ENCODE measurements around the gene CD164L2.
"Not testable (repeated sequence)": the region's sequence is repeated elsewhere in the genome, so short reads cannot be mapped to it uniquely, and the experiment has no call there.

GRCh38 chr1:27405598-27406361, 22.6 kb upstream of the CD164L2 start:
- TF ChIP-seq, protein P1, sequence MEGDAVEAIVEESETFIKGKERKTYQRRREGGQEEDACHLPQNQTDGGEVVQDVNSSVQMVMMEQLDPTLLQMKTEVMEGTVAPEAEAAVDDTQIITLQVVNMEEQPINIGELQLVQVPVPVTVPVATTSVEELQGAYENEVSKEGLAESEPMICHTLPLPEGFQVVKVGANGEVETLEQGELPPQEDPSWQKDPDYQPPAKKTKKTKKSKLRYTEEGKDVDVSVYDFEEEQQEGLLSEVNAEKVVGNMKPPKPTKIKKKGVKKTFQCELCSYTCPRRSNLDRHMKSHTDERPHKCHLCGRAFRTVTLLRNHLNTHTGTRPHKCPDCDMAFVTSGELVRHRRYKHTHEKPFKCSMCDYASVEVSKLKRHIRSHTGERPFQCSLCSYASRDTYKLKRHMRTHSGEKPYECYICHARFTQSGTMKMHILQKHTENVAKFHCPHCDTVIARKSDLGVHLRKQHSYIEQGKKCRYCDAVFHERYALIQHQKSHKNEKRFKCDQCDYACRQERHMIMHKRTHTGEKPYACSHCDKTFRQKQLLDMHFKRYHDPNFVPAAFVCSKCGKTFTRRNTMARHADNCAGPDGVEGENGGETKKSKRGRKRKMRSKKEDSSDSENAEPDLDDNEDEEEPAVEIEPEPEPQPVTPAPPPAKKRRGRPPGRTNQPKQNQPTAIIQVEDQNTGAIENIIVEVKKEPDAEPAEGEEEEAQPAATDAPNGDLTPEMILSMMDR (conservative IDR thresholded peaks at IDR 0.05; ENCODE audit: low read depth in 2 of 2) = peak; percentile 20 to 51; a peak in 3 of 4 replicates
- TF ChIP-seq REST (IDR thresholded peaks at IDR 0.05; ENCODE audit: unreplicated experiment); CREB1 (CRISPR knock-in tag; IDR thresholded peaks at IDR 0.05; ENCODE audit: low read depth): not testable (repeated sequence)

Data from GM23338 (cell line).